ENCODE measurements around the gene GNL2. TPM values are rescaled to one million over a fixed set of nuclear protein-coding genes. Genes with fewer than 3 reads are reported as not detected.
"Not testable (repeated sequence)": the region's sequence is repeated elsewhere in the genome, so short reads cannot be mapped to it uniquely, and the experiment has no call there.

GNL2 gene
- total and polyA plus RNA-seq, 4 donors, result 14.8 to 29.2 (median 21.3) TPM

DNA sequence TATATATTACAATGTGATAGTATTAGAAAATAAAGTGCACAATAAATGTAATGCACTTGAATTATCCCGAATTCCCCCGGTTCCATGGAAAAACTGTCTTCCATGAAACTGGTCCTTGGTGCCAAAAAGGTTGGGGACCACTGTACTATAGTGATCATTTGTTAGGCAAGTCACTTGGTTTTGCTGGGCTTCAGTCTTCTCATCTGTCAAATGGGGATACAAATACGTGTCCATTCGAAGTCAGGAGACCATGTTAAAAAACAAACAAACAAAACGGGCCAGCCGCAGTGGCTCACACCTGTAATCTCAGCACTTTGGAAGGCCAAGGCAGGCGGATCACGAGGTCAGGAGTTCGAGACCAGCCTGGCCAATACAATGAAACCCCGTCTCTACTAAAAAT is 56.6 kb downstream of the GNL2 start:
- not testable (repeated sequence) for H3K27ac ChIP-seq (ENCODE audit: low read depth in 1 of 2, low read length in 2 of 2); H3K9me3 ChIP-seq (ENCODE audit: control insufficient read depth in 4 of 4, low read length in 3 of 4); H3K9ac ChIP-seq (ENCODE audit: low read depth in 1 of 2, low read length in 2 of 2); H3K27me3 ChIP-seq (ENCODE audit: control insufficient read depth in 4 of 4, insufficient read depth in 4 of 4, low read length in 3 of 4); DNase-seq (ENCODE audit: low spot score); H3K4me3 ChIP-seq (ENCODE audit: low read depth in 1 of 3, low read length in 3 of 3)
- WGBS, result 97% methylated on average over 10 of the region's 10 CpGs
- Histone ChIP-seq H3K36me3 (ENCODE audit: control insufficient read depth in 4 of 4, insufficient read depth in 3 of 4, low read depth in 1 of 4, low read length in 3 of 4) (peaks cover 2 to 35% (median 28%) of the 10 kb centered on the region in 4 donors), H3K4me1 (ENCODE audit: control insufficient read depth in 4 of 4, insufficient read depth in 4 of 4, low read length in 3 of 4) (peaks cover 0 to 11% (median under 1%) of the 10 kb centered on the region in 4 donors)

DNA sequence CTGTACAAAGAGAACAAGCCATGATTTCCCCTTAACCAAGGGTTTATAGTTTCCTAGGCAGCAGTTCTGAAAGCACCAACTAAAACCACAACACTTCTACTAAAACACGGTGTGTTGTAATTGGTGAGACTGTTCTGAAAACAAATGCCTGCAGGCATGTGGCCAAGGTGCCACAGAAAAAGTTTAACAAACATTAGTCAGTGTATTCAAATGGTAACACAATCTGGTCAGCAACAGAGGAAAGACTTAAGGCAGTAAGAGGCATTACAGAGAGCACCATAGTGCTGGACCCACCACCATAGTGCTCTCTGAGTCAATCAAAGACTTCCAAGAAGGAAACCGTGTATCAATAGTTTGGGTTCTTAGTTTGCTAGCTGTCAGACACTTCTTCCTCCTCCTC is 58.4 kb downstream of the GNL2 start:
- Histone ChIP-seq H3K4me1 (ENCODE audit: control insufficient read depth in 4 of 4, insufficient read depth in 4 of 4, low read length in 3 of 4) (peaks cover 0 to 19% (median 2%) of the 10 kb centered on the region in 4 donors), H3K9ac (ENCODE audit: low read depth in 1 of 2, low read length in 2 of 2) (peak overlapping the region in 1 of 2 donors; percentile 59), H3K27me3 (ENCODE audit: control insufficient read depth in 4 of 4, insufficient read depth in 4 of 4, low read length in 3 of 4) (no peaks in the 10 kb centered on the region), H3K9me3 (ENCODE audit: control insufficient read depth in 4 of 4, low read length in 3 of 4) (no peaks in the 10 kb centered on the region), H3K4me3 (ENCODE audit: low read depth in 1 of 3, low read length in 3 of 3) (no peak overlapping the region), H3K27ac (ENCODE audit: low read depth in 1 of 2, low read length in 2 of 2) (peak overlapping the region; percentile 71 to 86), H3K36me3 (ENCODE audit: control insufficient read depth in 4 of 4, insufficient read depth in 3 of 4, low read depth in 1 of 4, low read length in 3 of 4) (peaks cover 0 to 32% (median 28%) of the 10 kb centered on the region in 4 donors)
- no peak for DNase-seq (ENCODE audit: low spot score)
- WGBS, result 64% methylated on average over 2 of the region's 2 CpGs
- peak in 1 of 2 donors; percentile 26 for TF ChIP-seq GABPA (IDR thresholded peaks at IDR 0.05 in 1 of 2, conservative IDR thresholded peaks at IDR 0.05 in 1 of 2)
- TF ChIP-seq, protein P1, sequence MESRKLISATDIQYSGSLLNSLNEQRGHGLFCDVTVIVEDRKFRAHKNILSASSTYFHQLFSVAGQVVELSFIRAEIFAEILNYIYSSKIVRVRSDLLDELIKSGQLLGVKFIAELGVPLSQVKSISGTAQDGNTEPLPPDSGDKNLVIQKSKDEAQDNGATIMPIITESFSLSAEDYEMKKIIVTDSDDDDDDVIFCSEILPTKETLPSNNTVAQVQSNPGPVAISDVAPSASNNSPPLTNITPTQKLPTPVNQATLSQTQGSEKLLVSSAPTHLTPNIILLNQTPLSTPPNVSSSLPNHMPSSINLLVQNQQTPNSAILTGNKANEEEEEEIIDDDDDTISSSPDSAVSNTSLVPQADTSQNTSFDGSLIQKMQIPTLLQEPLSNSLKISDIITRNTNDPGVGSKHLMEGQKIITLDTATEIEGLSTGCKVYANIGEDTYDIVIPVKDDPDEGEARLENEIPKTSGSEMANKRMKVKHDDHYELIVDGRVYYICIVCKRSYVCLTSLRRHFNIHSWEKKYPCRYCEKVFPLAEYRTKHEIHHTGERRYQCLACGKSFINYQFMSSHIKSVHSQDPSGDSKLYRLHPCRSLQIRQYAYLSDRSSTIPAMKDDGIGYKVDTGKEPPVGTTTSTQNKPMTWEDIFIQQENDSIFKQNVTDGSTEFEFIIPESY (IDR thresholded peaks at IDR 0.05), result no peak
- TF ChIP-seq FOXA1 (IDR thresholded peaks at IDR 0.05), result no peak
- no peak for TF ChIP-seq HNF4G (IDR thresholded peaks at IDR 0.05)
- TF ChIP-seq NR2F2 (IDR thresholded peaks at IDR 0.05), result no peak
- TF ChIP-seq FOXA2 (IDR thresholded peaks at IDR 0.05), result no peak
- TF ChIP-seq JUND (IDR thresholded peaks at IDR 0.05), result peak in 1 of 2 donors; percentile 36
- TF ChIP-seq SP1 (IDR thresholded peaks at IDR 0.05), result peak; percentile 34
- TF ChIP-seq, protein P2, sequence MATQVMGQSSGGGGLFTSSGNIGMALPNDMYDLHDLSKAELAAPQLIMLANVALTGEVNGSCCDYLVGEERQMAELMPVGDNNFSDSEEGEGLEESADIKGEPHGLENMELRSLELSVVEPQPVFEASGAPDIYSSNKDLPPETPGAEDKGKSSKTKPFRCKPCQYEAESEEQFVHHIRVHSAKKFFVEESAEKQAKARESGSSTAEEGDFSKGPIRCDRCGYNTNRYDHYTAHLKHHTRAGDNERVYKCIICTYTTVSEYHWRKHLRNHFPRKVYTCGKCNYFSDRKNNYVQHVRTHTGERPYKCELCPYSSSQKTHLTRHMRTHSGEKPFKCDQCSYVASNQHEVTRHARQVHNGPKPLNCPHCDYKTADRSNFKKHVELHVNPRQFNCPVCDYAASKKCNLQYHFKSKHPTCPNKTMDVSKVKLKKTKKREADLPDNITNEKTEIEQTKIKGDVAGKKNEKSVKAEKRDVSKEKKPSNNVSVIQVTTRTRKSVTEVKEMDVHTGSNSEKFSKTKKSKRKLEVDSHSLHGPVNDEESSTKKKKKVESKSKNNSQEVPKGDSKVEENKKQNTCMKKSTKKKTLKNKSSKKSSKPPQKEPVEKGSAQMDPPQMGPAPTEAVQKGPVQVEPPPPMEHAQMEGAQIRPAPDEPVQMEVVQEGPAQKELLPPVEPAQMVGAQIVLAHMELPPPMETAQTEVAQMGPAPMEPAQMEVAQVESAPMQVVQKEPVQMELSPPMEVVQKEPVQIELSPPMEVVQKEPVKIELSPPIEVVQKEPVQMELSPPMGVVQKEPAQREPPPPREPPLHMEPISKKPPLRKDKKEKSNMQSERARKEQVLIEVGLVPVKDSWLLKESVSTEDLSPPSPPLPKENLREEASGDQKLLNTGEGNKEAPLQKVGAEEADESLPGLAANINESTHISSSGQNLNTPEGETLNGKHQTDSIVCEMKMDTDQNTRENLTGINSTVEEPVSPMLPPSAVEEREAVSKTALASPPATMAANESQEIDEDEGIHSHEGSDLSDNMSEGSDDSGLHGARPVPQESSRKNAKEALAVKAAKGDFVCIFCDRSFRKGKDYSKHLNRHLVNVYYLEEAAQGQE (IDR thresholded peaks at IDR 0.05), result no peak
- TF ChIP-seq RAD21 (IDR thresholded peaks at IDR 0.05), result peak; percentile 27 to 31
- TF ChIP-seq HNF4A (conservative IDR thresholded peaks at IDR 0.05), result peak in 1 of 2 donors; percentile 31
- TF ChIP-seq YY1 (IDR thresholded peaks at IDR 0.05), result peak; percentile 39
- TF ChIP-seq EGR1 (IDR thresholded peaks at IDR 0.05; ENCODE audit: low read depth in 2 of 2), result no peak

All from liver (tissue), 9 donors.